Stimulated activated naive CD4-positive, alpha-beta T cell (primary cell): ENCODE measurements around the gene PGM2L1.
"Not testable (repeated sequence)": the region's sequence is repeated elsewhere in the genome, so short reads cannot be mapped to it uniquely, and the experiment has no call there.

Experiments
- DNase-seq, 6 experiments: peaks; one replicate each; lab custom pipeline; 2025; lab: John Stamatoyannopoulos, UW

PGM2L1 gene

GRCh38 chr11:74398244-74399159 is at the start of gene PGM2L1:
Gene PGM2L1, minus strand, starts transcription at chr11:74398433. Its CDS starts 272 bp downstream, at chr11:74398161.
- peak; percentile 86 to 100 (median 97) for DNase-seq

DNA sequence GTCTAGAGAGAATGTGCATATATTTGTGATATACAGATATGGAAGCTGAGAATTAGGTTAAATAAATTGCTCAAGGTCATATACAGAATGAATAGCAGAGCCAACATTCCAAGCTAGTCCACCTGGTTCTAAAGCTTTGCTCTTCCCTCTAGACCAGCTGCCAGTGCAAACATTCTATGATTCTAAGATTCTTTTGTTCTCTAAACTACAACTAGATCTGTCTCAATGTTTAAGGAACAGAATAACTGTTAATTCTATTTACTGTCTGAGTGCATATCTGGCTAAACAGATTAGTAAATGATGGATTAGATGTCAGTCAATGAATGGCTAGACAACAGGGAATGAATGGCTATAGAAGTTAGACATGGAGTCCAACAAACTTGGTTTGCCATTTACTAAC is 49.5 kb upstream of the PGM2L1 start:
- no peak for DNase-seq

- DNase-seq: no peak
These were observed 48.3 kb upstream of the PGM2L1 start for GRCh38 chr11:74446532-74446938.

DNA sequence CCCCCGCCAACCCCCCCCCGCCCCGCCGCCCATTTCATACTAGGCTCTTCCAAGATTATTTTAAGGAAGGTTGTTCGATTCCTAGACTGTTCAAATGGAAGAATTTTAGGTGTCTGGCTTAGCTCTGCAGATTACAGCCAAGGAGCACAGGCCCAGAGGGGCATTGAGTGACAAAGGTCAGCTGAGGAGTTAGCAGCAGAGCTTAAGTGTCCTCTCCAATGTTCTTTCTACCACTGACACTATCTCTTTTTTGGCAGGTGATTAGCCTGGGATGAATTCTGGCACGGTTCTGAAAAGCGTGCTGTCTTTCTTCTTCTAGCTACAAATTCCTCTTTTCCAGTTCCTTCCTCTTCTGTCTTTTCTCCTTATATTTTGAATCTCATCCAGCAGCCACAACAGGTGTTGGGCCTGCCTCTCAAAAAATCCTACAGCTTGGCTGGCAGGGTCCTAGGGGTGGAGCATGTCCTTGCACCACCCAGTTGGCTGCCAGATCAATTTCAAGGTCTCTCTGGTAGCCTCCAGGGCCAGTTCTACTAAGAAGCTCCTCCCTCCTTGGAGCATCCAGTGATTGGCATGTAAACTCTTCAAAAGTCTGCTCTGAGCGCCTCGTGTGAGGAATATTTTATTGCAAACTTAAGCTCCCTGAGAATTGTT is 46.1 kb upstream of the PGM2L1 start:
- no peak for DNase-seq

DNA sequence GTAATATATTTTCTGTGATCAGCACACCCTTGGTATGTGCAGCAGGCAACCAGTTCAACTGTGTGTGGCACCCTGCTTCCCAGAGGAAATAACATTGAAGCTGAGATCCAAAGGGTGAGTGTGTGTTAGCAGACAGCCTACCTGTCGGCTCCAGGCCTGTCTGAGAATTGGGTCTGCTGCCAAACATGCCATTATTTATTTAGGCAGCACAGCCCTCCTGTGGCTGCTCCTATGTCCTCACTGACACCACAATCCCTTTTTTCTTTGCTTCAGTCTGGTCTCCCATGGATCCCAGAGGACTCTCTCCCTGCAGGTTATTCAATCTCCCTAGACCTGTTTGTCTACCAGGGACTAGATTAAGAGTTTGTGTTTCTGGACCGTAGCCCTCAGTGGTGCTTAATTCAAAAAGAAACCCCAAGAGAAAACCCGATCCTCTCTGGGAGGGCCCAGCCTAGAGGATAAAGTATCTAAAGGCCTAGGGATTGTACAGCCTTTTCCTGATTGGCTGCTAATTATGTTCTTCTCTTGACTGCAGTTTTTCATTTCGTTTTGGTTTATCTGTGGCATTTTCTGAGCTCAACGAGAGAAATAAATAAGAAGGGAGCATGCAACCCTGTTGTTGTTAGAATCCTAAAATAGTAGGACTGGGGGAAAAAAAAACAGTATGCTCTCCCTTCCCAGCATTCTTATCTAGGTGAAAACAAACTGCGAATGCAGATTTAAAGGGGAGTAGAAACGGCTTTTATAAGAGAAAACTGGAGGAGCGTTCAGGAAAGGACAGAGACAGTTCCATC is 45.0 kb upstream of the PGM2L1 start:
- DNase-seq: no peak

GRCh38 chr11:74442636-74443035 is 44.4 kb upstream of the PGM2L1 start:
- DNase-seq: no peak

- DNase-seq: no peak
These were observed 40.4 kb upstream of the PGM2L1 start for GRCh38 chr11:74438681-74439080.

GRCh38 chr11:74437441-74438042 is 39.3 kb upstream of the PGM2L1 start:
- no peak for DNase-seq

DNA sequence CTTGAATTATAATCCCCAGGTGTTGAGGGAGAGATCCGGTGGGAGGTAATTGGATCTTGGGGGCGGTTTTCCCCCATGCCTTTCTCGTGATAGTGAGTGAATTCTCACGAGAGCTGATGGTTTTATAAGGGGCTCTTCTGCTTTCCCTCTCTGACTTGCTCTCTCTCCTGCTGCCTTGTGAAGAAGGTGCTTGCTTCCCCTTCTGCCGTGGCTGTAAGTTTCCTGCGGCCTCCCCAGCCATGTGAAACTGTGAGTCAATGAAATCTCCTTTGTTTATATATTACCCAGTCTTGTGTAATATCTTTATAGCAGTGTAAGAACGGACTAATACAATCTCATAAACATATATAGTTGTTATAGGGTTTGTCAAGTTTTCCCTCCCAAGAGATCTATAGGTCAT is 36.3 kb upstream of the PGM2L1 start:
- DNase-seq: no peak

GRCh38 chr11:74429205-74429604 is 31.0 kb upstream of the PGM2L1 start:
- DNase-seq: no peak

- DNase-seq: no peak
These were observed 29.2 kb upstream of the PGM2L1 start for GRCh38 chr11:74427384-74427886.

DNA sequence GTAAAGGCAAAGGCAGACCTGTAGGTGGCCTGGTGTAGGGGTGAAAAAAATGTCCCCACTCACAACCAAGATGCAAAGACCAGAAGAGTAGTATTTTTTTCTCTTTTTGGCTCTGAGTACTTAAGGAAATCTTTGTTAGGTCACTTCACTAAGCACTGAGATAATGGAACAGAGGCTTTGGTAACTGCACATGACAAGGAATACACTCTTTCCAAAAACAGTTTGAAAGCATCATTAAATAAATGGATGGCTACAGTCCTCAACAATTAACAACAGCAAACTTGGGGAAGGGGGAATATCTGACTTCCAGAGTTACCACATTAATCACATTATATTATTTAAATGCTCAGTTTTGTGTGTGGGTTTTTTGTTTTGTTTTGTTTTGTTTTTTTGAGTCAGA is 26.9 kb upstream of the PGM2L1 start:
- DNase-seq: no peak

DNA sequence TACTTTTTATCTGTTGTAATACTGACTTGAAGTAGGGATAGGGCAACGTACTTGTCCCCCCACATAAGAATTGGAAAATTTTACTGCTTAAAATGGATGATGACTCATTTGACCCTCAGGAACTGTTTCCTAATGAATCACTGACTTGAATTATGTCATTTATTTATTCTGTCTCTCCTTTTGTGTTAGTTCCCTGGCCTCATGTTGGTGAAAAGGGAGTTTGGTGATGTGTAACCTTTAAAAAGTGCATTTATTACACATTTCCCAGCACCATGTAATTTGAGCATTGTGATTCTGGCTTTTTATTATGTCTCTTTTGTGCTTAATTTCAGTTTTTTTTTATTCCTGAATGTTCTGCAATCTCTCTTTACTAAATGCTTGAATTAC is 20.3 kb upstream of the PGM2L1 start:
- DNase-seq: no peak

- no peak for DNase-seq
These were observed 19.8 kb upstream of the PGM2L1 start for GRCh38 chr11:74417860-74418508.

GRCh38 chr11:74417379-74417804 is 19.2 kb upstream of the PGM2L1 start:
- DNase-seq: peak in 3 of 6 experiments; percentile 54 to 71 (median 70)

DNA sequence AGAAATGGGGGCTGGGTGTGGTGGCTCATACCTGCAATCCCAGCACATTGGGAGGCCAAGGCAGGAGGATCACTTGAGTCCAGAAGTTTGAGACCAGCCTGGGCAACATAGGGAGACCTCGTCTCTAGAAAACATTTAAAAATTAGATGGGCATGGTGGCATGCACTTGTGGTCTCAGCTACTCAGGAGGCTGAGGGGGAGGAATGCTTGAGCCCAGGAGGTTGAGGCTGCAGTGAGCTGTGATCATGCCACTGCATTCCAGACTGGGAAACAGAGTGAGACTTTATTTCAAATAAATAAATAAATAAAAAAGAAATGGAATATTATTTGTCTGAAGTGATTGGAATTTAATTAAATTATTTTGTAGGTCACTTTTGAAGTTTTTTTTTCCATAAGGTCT is 18.7 kb upstream of the PGM2L1 start:
- not testable (repeated sequence) for DNase-seq

- no peak for DNase-seq
These were observed 14.6 kb upstream of the PGM2L1 start for GRCh38 chr11:74412733-74413359.

GRCh38 chr11:74412321-74412720 is 14.1 kb upstream of the PGM2L1 start:
- DNase-seq: no peak

- DNase-seq: no peak
These were observed 11.4 kb upstream of the PGM2L1 start for GRCh38 chr11:74409633-74410032.

GRCh38 chr11:74403607-74404321 is 5.5 kb upstream of the PGM2L1 start:
- no peak for DNase-seq
